Skeletal muscle tissue (tissue), 4 donors: ENCODE measurements around the gene CCDC116. TPM values are rescaled to one million over a fixed set of nuclear protein-coding genes. Genes with fewer than 3 reads are reported as not detected.
"Not testable (repeated sequence)": the region's sequence is repeated elsewhere in the genome, so short reads cannot be mapped to it uniquely, and the experiment has no call there.

Experiments
- H3K27ac ChIP-seq: one replicate; pipeline ENCODE4 v1.7.0; 2013; ENCODE audit warnings: mild to moderate bottlenecking, low read depth, low read length, inconsistent platforms
- H3K27me3 ChIP-seq, 3 donors: one replicate each; pipeline ENCODE4 v1.7.0; 2013; ENCODE audit warnings: low read length in 3 of 3; ENCODE audit not compliant: control insufficient read depth in 3 of 3, insufficient read depth in 3 of 3
- H3K36me3 ChIP-seq, 3 donors: one replicate each; pipeline ENCODE4 v1.7.0; 2013; ENCODE audit warnings: low read length in 3 of 3; ENCODE audit not compliant: control insufficient read depth in 3 of 3, insufficient read depth in 3 of 3
- H3K4me1 ChIP-seq, 3 donors: one replicate each; pipeline ENCODE4 v1.7.0; 2013; ENCODE audit warnings: low read length in 3 of 3, mild to moderate bottlenecking in 3 of 3; ENCODE audit not compliant: control insufficient read depth in 3 of 3, insufficient read depth in 3 of 3
- H3K4me3 ChIP-seq, 3 donors: one replicate each; pipeline ENCODE4 v1.7.0; 2013; ENCODE audit warnings: low read length in 3 of 3
- H3K9ac ChIP-seq, 3 donors: one replicate each; pipeline ENCODE4 v1.7.0; 2013; ENCODE audit warnings: low read length in 3 of 3, mild to moderate bottlenecking in 3 of 3, moderate library complexity in 2 of 3, low read depth in 1 of 3
- H3K9me3 ChIP-seq, 3 donors: one replicate each; pipeline ENCODE4 v1.7.0; 2013; ENCODE audit warnings: low read length in 3 of 3; ENCODE audit not compliant: control insufficient read depth in 3 of 3
- total RNA-seq: library from RNA; depleted of rRNA; stranded (reverse); fragments of >200 nt; gene quantifications from one replicate; pipeline ENCODE4 v1.2.3, GENCODE V29; 2014
- donor health status: Osteomylitis.

CCDC116 gene
- total RNA-seq, 1 donor from 2014 or later = not detected

DNA sequence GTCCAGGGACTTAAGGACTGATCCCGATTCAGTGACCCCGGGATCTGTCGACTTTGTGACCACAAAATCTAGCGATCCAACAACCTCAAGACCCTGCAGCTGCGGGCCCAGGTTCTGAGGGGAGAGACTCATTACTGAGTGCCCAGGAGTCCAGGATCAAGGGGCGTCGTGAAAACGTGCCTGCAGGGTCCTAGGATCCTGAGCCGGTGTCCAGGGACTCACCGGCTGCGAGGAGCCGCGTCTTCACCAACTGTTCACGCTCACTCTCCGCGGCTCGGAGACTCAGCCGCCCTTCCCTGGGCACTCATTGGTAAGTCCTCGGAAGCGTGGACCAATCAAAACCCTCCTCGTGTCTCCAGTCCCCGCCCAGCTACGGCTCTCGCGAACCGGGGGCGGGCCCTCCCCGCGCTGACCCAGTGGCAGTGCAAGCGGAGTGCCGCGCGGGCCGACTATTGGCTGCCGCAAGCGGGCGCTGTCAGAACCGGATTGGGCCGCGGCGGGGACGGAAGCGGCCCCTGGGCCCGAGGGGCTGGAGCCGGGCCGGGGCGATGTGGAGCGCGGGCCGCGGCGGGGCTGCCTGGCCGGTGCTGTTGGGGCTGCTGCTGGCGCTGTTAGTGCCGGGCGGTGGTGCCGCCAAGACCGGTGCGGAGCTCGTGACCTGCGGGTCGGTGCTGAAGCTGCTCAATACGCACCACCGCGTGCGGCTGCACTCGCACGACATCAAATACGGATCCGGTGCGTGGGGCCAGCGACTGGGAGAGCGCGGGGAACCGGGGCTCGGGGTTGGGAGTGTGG, 9.4 kb downstream of the CCDC116 start, which contains the start of gene SDF2L1:
SDF2L1 (plus strand) TSS at position 514 of the 795 bp plus-strand sequence; CDS start at position 549, 35 bp downstream.
- Histone ChIP-seq H3K27me3 (no peaks in the 10 kb centered on the region), H3K4me3 (peak within 1 kb of the TSS; percentile 76 to 89 (median 84)), H3K9me3 (no peaks in the 10 kb centered on the region), H3K36me3 (peaks cover 0 to 7% (median 3%) of the 10 kb centered on the region in 3 donors), H3K9ac (peak within 1 kb of the TSS; percentile 52 to 86 (median 80)), H3K4me1 (peaks cover 18 to 32% (median 20%) of the 10 kb centered on the region in 3 donors), H3K27ac (peak within 1 kb of the TSS; percentile 69)

DNA sequence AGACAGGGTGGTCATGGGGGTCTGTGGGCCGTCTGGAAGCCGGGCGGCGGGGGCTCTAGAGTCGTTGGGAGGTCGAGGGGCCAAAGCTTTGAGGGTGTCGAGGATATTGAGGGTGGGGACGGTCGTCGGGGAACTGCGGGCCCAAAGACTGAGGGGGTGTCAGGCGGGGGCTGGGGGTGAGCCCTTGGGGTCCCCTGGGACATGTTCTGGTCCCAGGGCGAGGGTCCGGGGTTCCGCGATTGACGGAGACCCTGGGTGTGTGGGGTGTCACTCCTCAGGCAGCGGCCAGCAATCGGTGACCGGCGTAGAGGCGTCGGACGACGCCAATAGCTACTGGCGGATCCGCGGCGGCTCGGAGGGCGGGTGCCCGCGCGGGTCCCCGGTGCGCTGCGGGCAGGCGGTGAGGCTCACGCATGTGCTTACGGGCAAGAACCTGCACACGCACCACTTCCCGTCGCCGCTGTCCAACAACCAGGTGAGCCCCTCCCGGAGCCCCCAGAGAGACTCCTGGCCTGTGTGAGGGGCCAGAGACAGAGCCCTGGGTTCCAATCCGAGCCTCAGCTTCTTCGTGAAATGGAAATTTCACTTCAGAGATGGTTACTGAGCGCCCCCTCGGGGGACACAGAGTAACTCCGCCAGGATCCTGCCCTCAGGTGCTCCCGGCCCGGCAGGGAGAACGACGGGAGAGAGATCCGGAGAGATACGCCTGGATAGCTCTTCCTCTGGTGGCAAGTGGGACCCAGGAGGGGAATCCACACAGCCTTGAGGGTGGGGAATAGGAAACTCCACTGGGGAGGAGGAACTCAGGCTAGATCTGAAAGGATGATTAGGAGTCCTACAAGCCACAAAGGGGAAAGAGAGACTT, 10.3 kb downstream of the CCDC116 start:
- peaks cover 0 to 7% (median 3%) of the 10 kb centered on the region in 3 donors for H3K36me3 ChIP-seq
- H3K27ac ChIP-seq = no peak overlapping the region
- H3K4me3 ChIP-seq = peak overlapping the region; percentile 74 to 89 (median 84)
- H3K9ac ChIP-seq = peak overlapping the region; percentile 33 to 78 (median 73)
- H3K27me3 ChIP-seq = no peaks in the 10 kb centered on the region
- no peaks in the 10 kb centered on the region for H3K9me3 ChIP-seq
- peaks cover 18 to 32% (median 20%) of the 10 kb centered on the region in 3 donors for H3K4me1 ChIP-seq

DNA sequence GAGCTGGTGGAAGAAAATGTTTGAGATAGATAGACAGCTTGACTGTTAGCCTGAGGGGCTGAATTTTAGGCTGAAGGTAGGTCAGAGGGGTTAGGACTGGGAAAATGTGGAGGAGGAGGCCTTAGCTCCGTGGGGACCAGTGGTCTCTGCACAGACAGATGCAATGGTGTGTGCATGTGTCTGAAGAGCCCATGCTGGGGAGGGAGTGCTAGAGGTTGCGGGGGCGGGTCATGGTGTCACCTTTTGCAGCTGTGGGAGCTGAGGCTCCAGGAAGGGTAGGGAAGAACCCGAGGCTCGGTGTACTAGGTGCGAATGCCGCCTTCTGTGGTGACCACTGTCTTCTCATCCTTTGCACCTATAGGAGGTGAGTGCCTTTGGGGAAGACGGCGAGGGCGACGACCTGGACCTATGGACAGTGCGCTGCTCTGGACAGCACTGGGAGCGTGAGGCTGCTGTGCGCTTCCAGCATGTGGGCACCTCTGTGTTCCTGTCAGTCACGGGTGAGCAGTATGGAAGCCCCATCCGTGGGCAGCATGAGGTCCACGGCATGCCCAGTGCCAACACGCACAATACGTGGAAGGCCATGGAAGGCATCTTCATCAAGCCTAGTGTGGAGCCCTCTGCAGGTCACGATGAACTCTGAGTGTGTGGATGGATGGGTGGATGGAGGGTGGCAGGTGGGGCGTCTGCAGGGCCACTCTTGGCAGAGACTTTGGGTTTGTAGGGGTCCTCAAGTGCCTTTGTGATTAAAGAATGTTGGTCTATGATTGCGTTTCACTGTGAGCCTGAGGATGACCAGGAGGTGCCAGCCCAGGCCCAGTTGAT, 11.2 kb downstream of the CCDC116 start:
- Histone ChIP-seq H3K27ac (no peak overlapping the region), H3K4me3 (no peak overlapping the region), H3K9ac (peak overlapping the region in 1 of 3 donors; percentile 73), H3K9me3 (no peaks in the 10 kb centered on the region), H3K27me3 (no peaks in the 10 kb centered on the region), H3K4me1 (peaks cover 18 to 32% (median 20%) of the 10 kb centered on the region in 3 donors), H3K36me3 (peaks cover 0 to 7% (median 3%) of the 10 kb centered on the region in 3 donors)

DNA sequence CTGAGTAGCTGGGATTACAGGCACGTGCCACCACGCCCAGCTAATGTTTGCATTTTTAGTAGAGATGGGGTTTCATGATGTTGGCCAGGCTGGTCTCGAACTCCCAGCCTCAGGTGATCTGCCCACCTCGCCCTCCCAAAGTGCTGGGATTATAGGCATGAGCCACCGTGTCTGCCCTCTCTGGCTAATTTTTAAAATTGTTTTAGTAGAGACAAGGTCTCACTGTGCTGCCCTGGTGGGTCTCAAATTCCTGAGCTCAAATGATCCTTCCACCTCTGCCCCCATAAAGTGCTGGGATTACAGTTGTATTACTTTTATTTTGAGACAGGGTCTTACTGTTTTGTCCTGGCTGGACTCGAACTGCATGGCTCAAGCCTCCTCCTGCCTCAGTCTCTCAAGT, 13.0 kb downstream of the CCDC116 start:
- H3K9ac ChIP-seq, H3K36me3 ChIP-seq, H3K27me3 ChIP-seq, H3K27ac ChIP-seq, H3K4me3 ChIP-seq, H3K9me3 ChIP-seq: not testable (repeated sequence)
- H3K4me1 ChIP-seq = peaks cover 18 to 32% (median 20%) of the 10 kb centered on the region in 3 donors

DNA sequence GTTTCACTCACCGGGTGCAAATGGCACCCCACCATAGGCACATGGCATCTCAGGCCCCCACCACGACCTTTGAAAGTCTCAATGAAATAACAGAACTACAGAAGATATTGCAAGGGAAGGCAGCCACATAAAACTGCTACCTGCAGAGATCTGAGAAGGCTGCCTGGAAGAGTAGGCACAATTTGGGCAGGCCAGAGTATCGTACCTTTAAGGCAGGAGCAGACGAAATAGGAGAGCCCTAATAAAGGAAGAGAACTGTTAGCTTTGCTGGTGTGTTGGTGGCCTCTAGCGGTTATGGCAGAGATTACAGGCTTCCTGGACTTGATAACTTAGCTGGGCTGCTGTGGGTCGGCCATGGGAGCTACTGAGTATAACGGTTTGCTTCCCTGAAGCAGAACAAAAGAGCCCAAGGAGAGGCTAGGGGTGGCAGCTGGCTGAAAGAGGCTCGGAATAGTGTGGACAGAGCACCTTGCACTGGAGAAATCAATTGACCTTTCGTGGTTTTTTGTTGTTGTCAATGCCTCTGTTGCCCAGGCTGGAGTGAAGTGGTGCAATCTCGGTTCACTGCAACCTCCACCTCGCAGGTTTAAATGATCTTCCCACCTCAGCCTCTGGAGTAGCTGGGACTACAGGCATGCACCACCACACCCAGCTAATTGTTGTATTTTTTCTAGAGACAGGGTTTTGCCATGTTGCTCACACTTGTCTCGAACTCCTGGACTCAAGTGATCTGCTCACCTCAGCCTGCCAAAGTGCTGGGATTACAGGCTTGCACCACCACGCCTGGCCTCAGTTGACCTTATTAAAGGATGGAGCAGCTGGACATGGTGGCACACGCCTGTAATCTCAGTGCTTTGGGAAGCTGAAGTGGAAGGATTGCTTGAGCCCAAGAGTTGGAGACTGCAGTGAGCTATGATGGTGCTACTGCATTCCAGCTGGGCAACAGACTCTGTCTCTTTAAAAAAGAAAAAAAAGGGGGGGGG, 14.3 kb downstream of the CCDC116 start:
- H3K27ac ChIP-seq = no peak overlapping the region
- peaks cover 0 to 7% (median 3%) of the 10 kb centered on the region in 3 donors for H3K36me3 ChIP-seq
- H3K9me3 ChIP-seq = no peaks in the 10 kb centered on the region
- no peaks in the 10 kb centered on the region for H3K27me3 ChIP-seq
- H3K9ac ChIP-seq = peak overlapping the region in 1 of 3 donors; percentile 16
- H3K4me3 ChIP-seq = no peak overlapping the region
- peaks cover 18 to 32% (median 18%) of the 10 kb centered on the region in 3 donors for H3K4me1 ChIP-seq

DNA sequence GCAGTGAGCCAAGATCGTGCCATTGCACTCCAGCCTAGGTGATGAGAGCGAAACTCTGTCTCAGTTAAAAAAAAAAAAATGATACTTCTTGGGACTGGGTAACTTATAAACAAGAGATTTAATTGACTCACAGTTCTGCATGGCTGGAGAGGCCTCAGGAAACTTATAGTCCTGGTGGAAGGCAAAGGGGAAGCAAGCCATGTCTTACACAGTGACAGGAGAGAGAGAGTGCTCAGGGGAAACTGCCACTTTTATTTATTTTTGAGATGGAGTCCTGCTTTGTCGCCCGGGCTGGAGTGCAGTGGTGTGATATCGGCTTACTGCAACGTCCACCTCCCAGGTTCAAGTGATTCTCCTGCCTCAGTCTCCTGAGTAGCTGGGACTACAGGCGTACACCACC, 17.7 kb downstream of the CCDC116 start:
- Histone ChIP-seq H3K9me3 (no peaks in the 10 kb centered on the region), H3K27me3 (peaks cover 0 to 6% (median 0%) of the 10 kb centered on the region in 3 donors), H3K4me3 (no peak overlapping the region), H3K4me1 (peaks cover 10 to 23% (median 13%) of the 10 kb centered on the region in 3 donors), H3K27ac (no peak overlapping the region), H3K36me3 (peaks cover 0 to 3% (median 0%) of the 10 kb centered on the region in 3 donors), H3K9ac (no peak overlapping the region)

DNA sequence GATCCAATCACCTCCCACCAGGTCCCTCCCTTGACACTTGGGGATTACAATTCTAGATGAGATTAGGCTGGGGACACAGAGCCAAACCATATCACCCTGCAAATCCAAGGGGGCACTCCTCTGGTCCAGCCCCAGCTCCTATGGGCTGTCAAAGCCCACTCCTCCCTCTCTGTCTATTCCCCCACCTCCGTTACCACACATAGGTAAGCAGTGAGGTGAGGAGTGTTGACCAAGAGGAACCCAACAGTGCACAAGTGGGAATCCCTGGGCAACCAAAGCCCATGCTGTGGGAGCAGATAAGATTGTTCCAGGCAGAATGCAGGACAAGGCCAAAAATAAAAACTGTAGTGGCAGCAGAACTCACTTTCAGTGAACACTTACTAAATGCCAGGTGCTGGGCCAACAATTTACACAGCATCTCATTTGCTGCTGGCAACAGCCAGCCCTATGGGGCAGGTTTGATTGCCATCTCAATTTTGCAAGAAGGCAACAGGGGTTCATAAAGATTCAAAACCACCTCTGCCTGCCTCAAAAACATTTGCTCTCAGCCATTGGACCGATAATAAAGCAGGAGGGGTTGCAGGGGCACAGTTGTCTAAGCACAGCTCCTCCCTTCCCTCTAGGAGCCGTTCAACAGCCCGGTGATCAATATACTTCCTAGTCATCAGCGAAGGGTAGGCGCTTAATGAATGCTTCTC, 18.4 kb downstream of the CCDC116 start:
- H3K27me3 ChIP-seq = peaks cover 0 to 6% (median 0%) of the 10 kb centered on the region in 3 donors
- peaks cover 0 to 3% (median 0%) of the 10 kb centered on the region in 3 donors for H3K36me3 ChIP-seq
- no peak overlapping the region for H3K27ac ChIP-seq
- peaks cover 10 to 23% (median 13%) of the 10 kb centered on the region in 3 donors for H3K4me1 ChIP-seq
- H3K9me3 ChIP-seq = no peaks in the 10 kb centered on the region
- H3K9ac ChIP-seq = peak overlapping the region; percentile 70 to 79 (median 70)
- H3K4me3 ChIP-seq = peak overlapping the region; percentile 69 to 76 (median 72)

DNA sequence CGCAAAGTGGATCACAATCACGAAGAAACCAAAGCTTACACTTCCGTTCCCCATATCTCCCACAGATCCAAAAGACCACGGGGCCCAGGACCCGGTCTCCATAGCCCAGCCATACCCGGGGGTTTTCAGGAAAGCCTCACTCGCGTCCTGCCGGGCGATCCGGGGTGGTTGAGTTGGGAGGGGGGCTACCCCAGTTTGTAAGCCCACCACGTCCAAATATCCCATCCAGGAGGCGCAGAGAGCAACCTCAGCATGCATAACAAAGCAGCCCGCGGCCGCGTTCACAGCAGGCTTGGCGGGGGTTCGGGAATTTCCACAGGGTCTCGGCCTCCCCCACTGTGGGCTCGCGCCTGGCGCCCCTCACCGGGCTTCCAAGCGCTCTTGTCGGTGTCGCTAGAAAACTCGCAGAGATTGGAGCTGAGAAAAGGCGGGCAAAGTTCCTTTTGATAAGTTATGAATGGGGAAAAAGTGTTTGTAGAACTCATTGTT, 19.0 kb downstream of the CCDC116 start:
- Histone ChIP-seq H3K4me1 (peaks cover 10 to 18% (median 12%) of the 10 kb centered on the region in 3 donors), H3K27me3 (peaks cover 0 to 7% (median 2%) of the 10 kb centered on the region in 3 donors), H3K36me3 (no peaks in the 10 kb centered on the region), H3K9ac (peak overlapping the region; percentile 70 to 79 (median 70)), H3K9me3 (no peaks in the 10 kb centered on the region), H3K4me3 (peak overlapping the region; percentile 69 to 76 (median 72)), H3K27ac (no peak overlapping the region)
